Measurements from ENCODE around the gene ENPP1. TPM values are rescaled to one million over a fixed set of nuclear protein-coding genes. Genes with fewer than 3 reads are reported as not detected.
"Not testable (repeated sequence)": the region's sequence is repeated elsewhere in the genome, so short reads cannot be mapped to it uniquely, and the experiment has no call there.

The ENPP1 gene
- total RNA-seq, 1 experiment from 2014 or later: 5.3 TPM

- DNase-seq (ENCODE audit: low read depth): no peak
These were observed 61.0 kb downstream of the ENPP1 start for GRCh38 chr6:131868836-131869235.

- no peak for DNase-seq (ENCODE audit: low read depth)
These were observed 67.8 kb downstream of the ENPP1 start for GRCh38 chr6:131875647-131876046.

GRCh38 chr6:131876545-131876944, 68.7 kb downstream of the ENPP1 start:
- DNase-seq (ENCODE audit: low read depth): no peak

GRCh38 chr6:131877999-131878789, 70.4 kb downstream of the ENPP1 start:
- peak; percentile 7 for DNase-seq (ENCODE audit: low read depth)

- no peak for DNase-seq (ENCODE audit: low read depth)
These were observed 75.2 kb downstream of the ENPP1 start for GRCh38 chr6:131883016-131883415.

- DNase-seq (ENCODE audit: low read depth): no peak
These were observed 77.4 kb downstream of the ENPP1 start for GRCh38 chr6:131885237-131885636.

- no peak for DNase-seq (ENCODE audit: low read depth)
These were observed 78.7 kb downstream of the ENPP1 start for GRCh38 chr6:131886517-131886916.

- no peak for DNase-seq (ENCODE audit: low read depth)
These were observed 82.3 kb downstream of the ENPP1 start for GRCh38 chr6:131890091-131890490.

- DNase-seq (ENCODE audit: low read depth): no peak
These were observed 85.4 kb downstream of the ENPP1 start for GRCh38 chr6:131893198-131893597.

- no peak for DNase-seq (ENCODE audit: low read depth)
These were observed 86.9 kb downstream of the ENPP1 start for GRCh38 chr6:131894493-131895424.

GRCh38 chr6:131897050-131897435, 89.2 kb downstream of the ENPP1 start:
- DNase-seq (ENCODE audit: low read depth): no peak

GRCh38 chr6:131897621-131898020, 89.8 kb downstream of the ENPP1 start:
- DNase-seq (ENCODE audit: low read depth): no peak

- no peak for DNase-seq (ENCODE audit: low read depth)
These were observed 90.9 kb downstream of the ENPP1 start for GRCh38 chr6:131898718-131899117.

GRCh38 chr6:131900231-131900630, 92.4 kb downstream of the ENPP1 start:
- no peak for DNase-seq (ENCODE audit: low read depth)

- DNase-seq (ENCODE audit: low read depth): not testable (repeated sequence)
These were observed 93.6 kb downstream of the ENPP1 start for GRCh38 chr6:131901326-131901873.

GRCh38 chr6:131903734-131904133, 95.9 kb downstream of the ENPP1 start:
- DNase-seq (ENCODE audit: low read depth): peak; percentile 26

- not testable (repeated sequence) for DNase-seq (ENCODE audit: low read depth)
These were observed 101.0 kb downstream of the ENPP1 start for GRCh38 chr6:131908787-131909186.

- DNase-seq (ENCODE audit: low read depth): peak; percentile 65
These were observed 101.8 kb downstream of the ENPP1 start for GRCh38 chr6:131909408-131910218.

GRCh38 chr6:131910219-131910589, 102.4 kb downstream of the ENPP1 start:
- DNase-seq (ENCODE audit: low read depth): no peak

GRCh38 chr6:131910956-131911355, 103.1 kb downstream of the ENPP1 start:
- DNase-seq (ENCODE audit: low read depth): no peak

GRCh38 chr6:131911951-131912350, 104.1 kb downstream of the ENPP1 start:
- no peak for DNase-seq (ENCODE audit: low read depth)

GRCh38 chr6:131914234-131914633, 106.4 kb downstream of the ENPP1 start:
- DNase-seq (ENCODE audit: low read depth): peak; percentile 29
